Liver (tissue), 9 donors: ENCODE results near the gene ITPA. TPM values are rescaled to one million over a fixed set of nuclear protein-coding genes. Genes with fewer than 3 reads are reported as not detected.

ENCODE experiments used
- DNase-seq: peaks from one replicate; pipeline ENCODE4 v3.0.0-alpha.2; 2017; ENCODE audit warnings: low spot score
- H3K27ac ChIP-seq, 2 donors: one replicate each; pipeline ENCODE4 v1.7.0; 2013; ENCODE audit warnings: inconsistent platforms in 2 of 2, low read length in 2 of 2, control low read depth in 1 of 2, low read depth in 1 of 2, mild to moderate bottlenecking in 1 of 2
- H3K27me3 ChIP-seq, 4 donors: one replicate each; pipeline versions ENCODE4 v1.6.1 to v1.7.0; 2013; ENCODE audit warnings: low read length in 3 of 4, inconsistent platforms in 1 of 4, mild to moderate bottlenecking in 1 of 4, moderate library complexity in 1 of 4; ENCODE audit not compliant: control insufficient read depth in 4 of 4, insufficient read depth in 4 of 4
- H3K36me3 ChIP-seq, 4 donors: one replicate each; pipeline versions ENCODE4 v1.6.1 to v1.7.0; 2013; ENCODE audit warnings: low read length in 3 of 4, mild to moderate bottlenecking in 3 of 4, low read depth in 1 of 4, moderate library complexity in 1 of 4; ENCODE audit not compliant: control insufficient read depth in 4 of 4, insufficient read depth in 3 of 4
- H3K4me1 ChIP-seq, 4 donors: one replicate each; pipeline versions ENCODE4 v1.6.1 to v1.7.0; 2013; ENCODE audit warnings: low read length in 3 of 4, mild to moderate bottlenecking in 3 of 4, moderate library complexity in 1 of 4; ENCODE audit not compliant: control insufficient read depth in 4 of 4, insufficient read depth in 4 of 4
- H3K4me3 ChIP-seq, 3 donors: one replicate each; pipeline versions ENCODE4 v1.6.1 to v1.7.0; 2013; ENCODE audit warnings: low read length in 3 of 3, control low read depth in 1 of 3, low read depth in 1 of 3, mild to moderate bottlenecking in 1 of 3
- H3K9ac ChIP-seq, 2 donors: one replicate each; pipeline ENCODE4 v1.7.0; 2013; ENCODE audit warnings: low read length in 2 of 2, mild to moderate bottlenecking in 2 of 2, moderate library complexity in 2 of 2, control low read depth in 1 of 2, low read depth in 1 of 2
- H3K9me3 ChIP-seq, 4 donors: one replicate each; pipeline versions ENCODE4 v1.6.1 to v1.7.0; 2013; ENCODE audit warnings: low read length in 3 of 4; ENCODE audit not compliant: control insufficient read depth in 4 of 4
- EGR1 ChIP-seq, 2 donors: IDR thresholded peaks; 2 replicates each; pipeline ENCODE4 v1.6.1; 2016 to 2018; ENCODE audit warnings: antibody characterized with exemption in 2 of 2, low read depth in 2 of 2
- FOXA1 ChIP-seq: IDR thresholded peaks from 2 replicates; pipeline ENCODE4 v1.6.1; 2016; ENCODE audit warnings: antibody characterized with exemption
- GABPA ChIP-seq, 2 donors: IDR thresholded peaks in 1 of 2; conservative IDR thresholded peaks in 1 of 2; 2 replicates each; pipeline ENCODE4 v1.6.1; 2016; ENCODE audit warnings: antibody characterized with exemption in 2 of 2, mild to moderate bottlenecking in 1 of 2, moderate library complexity in 1 of 2
- JUND ChIP-seq, 2 donors: IDR thresholded peaks; 2 replicates each; pipeline ENCODE4 v1.6.1; 2016; ENCODE audit warnings: antibody characterized with exemption in 2 of 2
- NR2F2 ChIP-seq: IDR thresholded peaks from 2 replicates; pipeline ENCODE4 v1.6.1; 2016; ENCODE audit warnings: antibody characterized with exemption
- RAD21 ChIP-seq, 2 donors: IDR thresholded peaks; 2 replicates each; pipeline ENCODE4 v1.6.1; 2016; ENCODE audit warnings: antibody characterized with exemption in 2 of 2, mild to moderate bottlenecking in 2 of 2
- REST ChIP-seq: IDR thresholded peaks from 2 replicates; pipeline ENCODE4 v1.6.1; 2016; ENCODE audit warnings: antibody characterized with exemption, mild to moderate bottlenecking
- RXRA ChIP-seq, 2 donors: IDR thresholded peaks; 2 replicates each; pipeline ENCODE4 v1.6.1; 2017 to 2018; ENCODE audit warnings: antibody characterized with exemption in 2 of 2, mild to moderate bottlenecking in 1 of 2
- SP1 ChIP-seq: IDR thresholded peaks from 2 replicates; pipeline ENCODE4 v1.6.1; 2018; ENCODE audit warnings: antibody characterized with exemption, mild to moderate bottlenecking
- TAF1 ChIP-seq: conservative IDR thresholded peaks from 2 replicates; pipeline ENCODE4 v1.6.1; 2016; ENCODE audit warnings: antibody characterized with exemption, mild to moderate bottlenecking
- YY1 ChIP-seq: IDR thresholded peaks from 2 replicates; pipeline ENCODE4 v1.6.1; 2016; ENCODE audit warnings: antibody characterized with exemption, mild to moderate bottlenecking
- WGBS: extraction: QIAGEN DNeasy Blood & Tissue Kit; methylation state at CpG from one replicate; pipeline ENCODE4 v1.1.7; 2013; 5-methylcytosine and 5-hydroxymethylcytosine counted together
- polyA plus RNA-seq, 2 donors: library from polyadenylated mRNA; stranded (reverse) in 1 of 2; unstranded in 1 of 2; fragments of 200-250 nt in 1 of 2; fragments of >200 nt in 1 of 2; fragmentation: Nextera tagmentation in 1 of 2; extraction: Ambion mirVana in 1 of 2; gene quantifications; one replicate each; pipeline versions ENCODE4 v1.2.1 to v1.2.3, GENCODE V29; 2013 to 2015
- total RNA-seq, 2 donors: library from RNA; depleted of rRNA; stranded (reverse); fragments of >200 nt; gene quantifications; one replicate each; pipeline ENCODE4 v1.2.3, GENCODE V29; 2014
- TF ChIP-seq, protein P1 (sequence below): fragments of 150-350 bp; IDR thresholded peaks from 2 replicates; pipeline ENCODE4 v1.5.1; 2017; ENCODE audit warnings: improper control_type of control experiment, low read depth, low read length; ENCODE audit not compliant: missing input control
- TF ChIP-seq, protein P2 (sequence below): IDR thresholded peaks from 2 replicates; pipeline ENCODE4 v1.6.1; 2016; ENCODE audit warnings: antibody characterized with exemption
- TF ChIP-seq, protein P3 (sequence below): IDR thresholded peaks from 2 replicates; pipeline ENCODE4 v1.6.1; 2016; ENCODE audit warnings: antibody characterized with exemption
- donor health status: healthy.
- donor health status: healthy.
- donor health status: healthy.
- donor health status: healthy.
- donor health status: healthy.

Gene ITPA
- 10 to 100 TPM; 14.4 to 14.9 TPM for total RNA-seq
- polyA plus RNA-seq: 10 to 100 TPM; 24.6 to 39.8 TPM

- Histone ChIP-seq H3K9me3 (no peaks in the 10 kb centered on the region), H3K9ac (peak within 1 kb of the TSS; percentile 61 to 90), H3K4me3 (peak within 1 kb of the TSS; percentile 78 to 99 (median 93)), H3K27me3 (no peaks in the 10 kb centered on the region), H3K27ac (peak within 1 kb of the TSS; percentile 67 to 82), H3K4me1 (peaks cover 4 to 21% (median 13%) of the 10 kb centered on the region in 4 donors), H3K36me3 (peaks cover 0 to 6% (median 2%) of the 10 kb centered on the region in 4 donors)
- peak; percentile 64 for DNase-seq
- TF ChIP-seq YY1: peak; percentile 51
- no peak for TF ChIP-seq TAF1
- TF ChIP-seq GABPA (IDR thresholded peaks at IDR 0.05 in 1 of 2, conservative IDR thresholded peaks at IDR 0.05 in 1 of 2): peak; percentile 82 to 94
- peak; percentile 16 for TF ChIP-seq NR2F2
- peak; percentile 51 to 75 for TF ChIP-seq EGR1 (IDR thresholded peaks at IDR 0.05; ENCODE audit: low read depth in 2 of 2)
- WGBS: under 1% methylated on average over 48 of the region's 48 CpGs
Measured at GRCh38 chr20:3209257-3209945, at the start of gene ITPA. ITPA (plus strand) TSS chr20:3209498; CDS start chr20:3209552, 54 bp downstream.

- H3K9ac ChIP-seq: no peak overlapping the region
Measured at GRCh38 chr20:3160418-3160817, 48.9 kb upstream of the ITPA start.

More at GRCh38 chr20:3160418-3160817, 48.9 kb upstream of the ITPA start:
- Histone ChIP-seq H3K27me3 (no peaks in the 10 kb centered on the region), H3K9me3 (no peaks in the 10 kb centered on the region), H3K27ac (no peak overlapping the region), H3K36me3 (peaks cover 0 to 2% (median 0%) of the 10 kb centered on the region in 4 donors), H3K4me1 (peaks cover 10 to 28% (median 26%) of the 10 kb centered on the region in 4 donors), H3K4me3 (no peak overlapping the region)
- no peak for DNase-seq
- WGBS: 92% methylated on average over 6 of the region's 6 CpGs
- no peak for TF ChIP-seq RAD21 (IDR thresholded peaks at IDR 0.05)
- no peak for TF ChIP-seq SP1
- no peak for TF ChIP-seq RXRA (IDR thresholded peaks at IDR 0.05)
- TF ChIP-seq, protein P1, sequence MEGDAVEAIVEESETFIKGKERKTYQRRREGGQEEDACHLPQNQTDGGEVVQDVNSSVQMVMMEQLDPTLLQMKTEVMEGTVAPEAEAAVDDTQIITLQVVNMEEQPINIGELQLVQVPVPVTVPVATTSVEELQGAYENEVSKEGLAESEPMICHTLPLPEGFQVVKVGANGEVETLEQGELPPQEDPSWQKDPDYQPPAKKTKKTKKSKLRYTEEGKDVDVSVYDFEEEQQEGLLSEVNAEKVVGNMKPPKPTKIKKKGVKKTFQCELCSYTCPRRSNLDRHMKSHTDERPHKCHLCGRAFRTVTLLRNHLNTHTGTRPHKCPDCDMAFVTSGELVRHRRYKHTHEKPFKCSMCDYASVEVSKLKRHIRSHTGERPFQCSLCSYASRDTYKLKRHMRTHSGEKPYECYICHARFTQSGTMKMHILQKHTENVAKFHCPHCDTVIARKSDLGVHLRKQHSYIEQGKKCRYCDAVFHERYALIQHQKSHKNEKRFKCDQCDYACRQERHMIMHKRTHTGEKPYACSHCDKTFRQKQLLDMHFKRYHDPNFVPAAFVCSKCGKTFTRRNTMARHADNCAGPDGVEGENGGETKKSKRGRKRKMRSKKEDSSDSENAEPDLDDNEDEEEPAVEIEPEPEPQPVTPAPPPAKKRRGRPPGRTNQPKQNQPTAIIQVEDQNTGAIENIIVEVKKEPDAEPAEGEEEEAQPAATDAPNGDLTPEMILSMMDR: no peak
- no peak for TF ChIP-seq GABPA (IDR thresholded peaks at IDR 0.05 in 1 of 2, conservative IDR thresholded peaks at IDR 0.05 in 1 of 2)
- TF ChIP-seq EGR1 (IDR thresholded peaks at IDR 0.05; ENCODE audit: low read depth in 2 of 2): no peak
- TF ChIP-seq JUND (IDR thresholded peaks at IDR 0.05): no peak
- TF ChIP-seq FOXA1: no peak
- TF ChIP-seq, protein P2, sequence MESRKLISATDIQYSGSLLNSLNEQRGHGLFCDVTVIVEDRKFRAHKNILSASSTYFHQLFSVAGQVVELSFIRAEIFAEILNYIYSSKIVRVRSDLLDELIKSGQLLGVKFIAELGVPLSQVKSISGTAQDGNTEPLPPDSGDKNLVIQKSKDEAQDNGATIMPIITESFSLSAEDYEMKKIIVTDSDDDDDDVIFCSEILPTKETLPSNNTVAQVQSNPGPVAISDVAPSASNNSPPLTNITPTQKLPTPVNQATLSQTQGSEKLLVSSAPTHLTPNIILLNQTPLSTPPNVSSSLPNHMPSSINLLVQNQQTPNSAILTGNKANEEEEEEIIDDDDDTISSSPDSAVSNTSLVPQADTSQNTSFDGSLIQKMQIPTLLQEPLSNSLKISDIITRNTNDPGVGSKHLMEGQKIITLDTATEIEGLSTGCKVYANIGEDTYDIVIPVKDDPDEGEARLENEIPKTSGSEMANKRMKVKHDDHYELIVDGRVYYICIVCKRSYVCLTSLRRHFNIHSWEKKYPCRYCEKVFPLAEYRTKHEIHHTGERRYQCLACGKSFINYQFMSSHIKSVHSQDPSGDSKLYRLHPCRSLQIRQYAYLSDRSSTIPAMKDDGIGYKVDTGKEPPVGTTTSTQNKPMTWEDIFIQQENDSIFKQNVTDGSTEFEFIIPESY: no peak
- TF ChIP-seq, protein P3, sequence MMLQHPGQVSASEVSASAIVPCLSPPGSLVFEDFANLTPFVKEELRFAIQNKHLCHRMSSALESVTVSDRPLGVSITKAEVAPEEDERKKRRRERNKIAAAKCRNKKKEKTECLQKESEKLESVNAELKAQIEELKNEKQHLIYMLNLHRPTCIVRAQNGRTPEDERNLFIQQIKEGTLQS: no peak
- no peak for TF ChIP-seq NR2F2
- no peak for TF ChIP-seq REST
